Measurements from ENCODE around the gene CLEC4F.
A peak's percentile ranks its signal among the peaks of the same experiment; 100 is the strongest.

CLEC4F gene

DNA sequence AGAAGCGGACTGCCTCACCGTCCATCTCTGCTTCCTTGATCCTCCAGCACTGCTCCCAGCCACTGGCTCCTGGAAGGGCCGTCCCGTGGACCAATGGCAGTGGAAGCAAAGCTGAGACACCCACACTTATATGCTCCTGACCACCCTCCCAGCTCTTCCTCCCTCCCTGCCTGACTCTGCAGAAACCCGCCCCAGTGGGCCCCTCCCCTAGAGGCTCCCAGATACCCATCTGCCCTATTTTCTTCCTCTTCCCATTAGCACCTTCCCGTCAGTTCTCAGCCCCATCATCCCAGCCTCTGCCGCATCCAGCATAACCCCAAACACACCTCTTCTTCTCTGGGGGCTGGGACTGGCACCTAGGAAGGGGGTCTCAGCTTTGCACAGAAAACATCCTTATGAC, at the start of gene CLEC4F:
Gene CLEC4F, minus strand, starts transcription at position 101 of the 400 bp plus-strand sequence. Its CDS starts 76 bp downstream, at position 25.
- H3K4me3 ChIP-seq (ENCODE audit: low read length) = no peak within 1 kb of the TSS
- TF ChIP-seq CTCF (conservative IDR thresholded peaks at IDR 0.05; ENCODE audit: low read length) = no peak
- DNase-seq (ENCODE audit: low read depth) = no peak

- H3K4me3 ChIP-seq (ENCODE audit: low read length) = no peak overlapping the region
- no peak for TF ChIP-seq CTCF (conservative IDR thresholded peaks at IDR 0.05; ENCODE audit: low read length)
- DNase-seq (ENCODE audit: low read depth) = no peak
Measured at GRCh38 chr2:70868970-70869369, 48.6 kb upstream of the CLEC4F start.

GRCh38 chr2:70861777-70862625, 41.6 kb upstream of the CLEC4F start:
- H3K4me3 ChIP-seq (ENCODE audit: low read length) = no peak overlapping the region
- peak; percentile 97 for TF ChIP-seq CTCF (conservative IDR thresholded peaks at IDR 0.05; ENCODE audit: low read length)
- DNase-seq (ENCODE audit: low read depth) = peak; percentile 72

DNA sequence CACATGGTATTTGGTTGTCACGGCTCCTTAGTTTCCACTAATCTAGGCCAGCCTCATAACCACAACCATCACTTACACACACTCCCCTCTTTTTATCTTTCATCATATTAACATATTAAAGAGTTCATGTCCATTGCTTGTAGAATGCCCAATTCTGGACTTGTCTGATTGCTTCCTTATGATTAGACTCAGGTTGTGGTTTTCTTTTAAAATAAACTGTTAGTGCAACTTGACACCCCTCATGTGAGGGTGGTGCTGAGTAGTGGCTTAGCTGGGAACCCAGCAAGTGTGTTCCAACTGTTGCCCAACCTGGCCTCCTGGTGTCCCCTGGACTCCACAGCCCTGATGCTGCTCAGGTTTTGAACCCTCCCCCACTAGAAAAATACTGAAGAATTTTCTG, 35.3 kb upstream of the CLEC4F start:
- no peak for TF ChIP-seq CTCF (conservative IDR thresholded peaks at IDR 0.05; ENCODE audit: low read length)
- DNase-seq (ENCODE audit: low read depth) = peak; percentile 48
- H3K4me3 ChIP-seq (ENCODE audit: low read length) = no peak overlapping the region

- no peak for TF ChIP-seq CTCF (conservative IDR thresholded peaks at IDR 0.05; ENCODE audit: low read length)
- no peak overlapping the region for H3K4me3 ChIP-seq (ENCODE audit: low read length)
- no peak for DNase-seq (ENCODE audit: low read depth)
Measured at GRCh38 chr2:70854411-70854810, 34.0 kb upstream of the CLEC4F start.

DNA sequence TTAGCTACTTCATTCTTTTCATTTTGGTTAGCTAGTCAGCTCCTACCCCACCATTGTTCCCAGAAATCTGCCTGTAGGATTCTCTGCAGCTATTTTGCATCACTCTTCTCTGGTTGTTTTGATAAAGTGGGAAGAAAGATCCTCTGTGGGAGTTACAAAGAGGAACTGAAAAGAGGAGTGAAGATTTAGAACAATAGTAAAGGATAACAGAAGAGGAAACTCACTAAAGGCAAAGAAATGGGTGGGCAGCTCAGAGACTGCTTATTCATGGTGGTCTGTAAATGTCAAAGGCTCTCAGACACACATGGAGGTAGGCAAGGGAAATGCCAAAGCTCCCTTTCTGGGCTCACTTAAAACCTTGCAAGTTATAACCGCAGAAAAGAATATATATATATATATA, 32.4 kb upstream of the CLEC4F start:
- no peak for DNase-seq (ENCODE audit: low read depth)
- TF ChIP-seq CTCF (conservative IDR thresholded peaks at IDR 0.05; ENCODE audit: low read length) = no peak
- H3K4me3 ChIP-seq (ENCODE audit: low read length) = no peak overlapping the region

- no peak for DNase-seq (ENCODE audit: low read depth)
- no peak for TF ChIP-seq CTCF (conservative IDR thresholded peaks at IDR 0.05; ENCODE audit: low read length)
Measured at GRCh38 chr2:70851704-70852103, 31.3 kb upstream of the CLEC4F start.

More at GRCh38 chr2:70851704-70852103, 31.3 kb upstream of the CLEC4F start:
- no peak overlapping the region for H3K4me3 ChIP-seq (ENCODE audit: low read length)
